Mucosa of rectum (tissue), 2 donors: ENCODE data around the gene PTS.

ENCODE experiments used
- H3K27ac ChIP-seq, 2 donors: one replicate each; pipeline ENCODE4 v1.7.0; 2013; ENCODE audit warnings: inconsistent platforms in 2 of 2, low read depth in 2 of 2, low read length in 2 of 2
- H3K27me3 ChIP-seq, 2 donors: one replicate each; pipeline ENCODE4 v1.7.0; 2013; ENCODE audit warnings: low read length in 2 of 2; ENCODE audit not compliant: control insufficient read depth in 2 of 2, insufficient read depth in 2 of 2
- H3K36me3 ChIP-seq, 2 donors: one replicate each; pipeline ENCODE4 v1.7.0; 2013; ENCODE audit warnings: low read length in 2 of 2; ENCODE audit not compliant: control insufficient read depth in 2 of 2, insufficient read depth in 2 of 2
- H3K4me1 ChIP-seq, 2 donors: one replicate each; pipeline ENCODE4 v1.7.0; 2013; ENCODE audit warnings: low read length in 2 of 2, mild to moderate bottlenecking in 1 of 2; ENCODE audit not compliant: control insufficient read depth in 2 of 2, insufficient read depth in 2 of 2
- H3K4me3 ChIP-seq, 2 donors: one replicate each; pipeline ENCODE4 v1.7.0; 2013; ENCODE audit warnings: low read length in 2 of 2
- H3K9ac ChIP-seq, 2 donors: one replicate each; pipeline ENCODE4 v1.7.0; 2013; ENCODE audit warnings: low read length in 2 of 2, low read depth in 1 of 2, mild to moderate bottlenecking in 1 of 2
- H3K9me3 ChIP-seq, 2 donors: one replicate each; pipeline ENCODE4 v1.7.0; 2013; ENCODE audit warnings: low read length in 2 of 2; ENCODE audit not compliant: control insufficient read depth in 2 of 2
- donor health status: healthy.
- donor health status: Normal muscosa, but diverticular disease.

Gene PTS

DNA sequence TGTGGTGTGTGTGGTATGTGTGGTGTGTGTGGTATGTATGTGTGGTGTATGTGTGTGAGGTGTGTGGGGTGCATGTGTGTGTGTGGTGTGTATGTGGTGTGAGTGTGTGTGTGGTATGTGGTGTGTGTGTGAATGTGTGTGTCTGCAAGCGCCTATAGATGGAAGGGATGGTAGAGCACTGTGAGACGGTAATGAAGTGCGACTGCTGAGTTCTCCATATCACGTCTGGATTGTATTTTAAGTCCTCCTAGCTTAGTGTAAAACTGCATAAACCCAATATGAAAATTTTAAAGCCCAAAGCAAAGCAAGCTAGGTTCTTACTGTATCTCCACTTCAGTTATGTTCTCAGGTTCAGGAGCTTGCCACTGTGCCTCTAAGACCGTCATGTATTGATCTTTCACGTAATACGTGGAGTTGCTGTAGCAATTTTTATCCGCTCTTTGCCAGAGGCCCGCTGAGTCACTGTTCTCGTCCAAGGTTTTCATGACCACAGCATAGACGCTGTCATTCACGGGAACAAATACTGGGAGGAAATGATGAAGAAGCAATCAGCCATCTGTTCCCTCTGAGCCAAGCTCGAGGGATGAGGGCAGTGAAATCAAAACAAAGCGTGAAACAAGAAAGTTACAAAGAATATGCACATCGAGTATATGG lies 29.0 kb downstream of the PTS start:
- Histone ChIP-seq H3K27me3 (no peaks in the 10 kb centered on the region), H3K4me3 (no peak overlapping the region), H3K4me1 (no peaks in the 10 kb centered on the region), H3K9me3 (no peaks in the 10 kb centered on the region), H3K27ac (no peak overlapping the region), H3K36me3 (no peaks in the 10 kb centered on the region), H3K9ac (no peak overlapping the region)

DNA sequence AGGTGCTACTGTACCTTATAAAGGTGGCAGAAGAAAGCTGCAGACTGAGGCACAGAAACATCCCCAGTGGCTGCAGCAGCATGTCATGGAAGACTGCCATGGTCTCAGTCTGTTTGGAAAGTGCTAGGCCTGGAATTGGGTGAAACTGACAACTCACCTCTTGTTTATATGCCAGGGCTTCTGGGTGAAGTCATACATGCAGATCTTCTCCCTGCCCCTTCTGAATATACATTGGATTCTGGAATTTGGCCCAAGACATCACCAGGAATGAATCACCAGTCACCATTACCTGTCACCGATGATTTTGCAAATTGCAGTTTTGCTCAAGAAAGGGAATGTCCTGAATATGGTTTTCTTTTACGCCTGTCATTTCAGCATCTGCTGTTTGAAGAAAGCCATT lies 34.3 kb downstream of the PTS start, which contains the start of gene PLET1:
PLET1 (minus strand) TSS at position 371 of the 400 bp plus-strand sequence; CDS start at position 100, 271 bp downstream.
- Histone ChIP-seq H3K4me1 (no peaks in the 10 kb centered on the region), H3K4me3 (no peak within 1 kb of the TSS), H3K27me3 (no peaks in the 10 kb centered on the region), H3K36me3 (no peaks in the 10 kb centered on the region), H3K27ac (no peak within 1 kb of the TSS), H3K9me3 (no peaks in the 10 kb centered on the region), H3K9ac (no peak within 1 kb of the TSS)

DNA sequence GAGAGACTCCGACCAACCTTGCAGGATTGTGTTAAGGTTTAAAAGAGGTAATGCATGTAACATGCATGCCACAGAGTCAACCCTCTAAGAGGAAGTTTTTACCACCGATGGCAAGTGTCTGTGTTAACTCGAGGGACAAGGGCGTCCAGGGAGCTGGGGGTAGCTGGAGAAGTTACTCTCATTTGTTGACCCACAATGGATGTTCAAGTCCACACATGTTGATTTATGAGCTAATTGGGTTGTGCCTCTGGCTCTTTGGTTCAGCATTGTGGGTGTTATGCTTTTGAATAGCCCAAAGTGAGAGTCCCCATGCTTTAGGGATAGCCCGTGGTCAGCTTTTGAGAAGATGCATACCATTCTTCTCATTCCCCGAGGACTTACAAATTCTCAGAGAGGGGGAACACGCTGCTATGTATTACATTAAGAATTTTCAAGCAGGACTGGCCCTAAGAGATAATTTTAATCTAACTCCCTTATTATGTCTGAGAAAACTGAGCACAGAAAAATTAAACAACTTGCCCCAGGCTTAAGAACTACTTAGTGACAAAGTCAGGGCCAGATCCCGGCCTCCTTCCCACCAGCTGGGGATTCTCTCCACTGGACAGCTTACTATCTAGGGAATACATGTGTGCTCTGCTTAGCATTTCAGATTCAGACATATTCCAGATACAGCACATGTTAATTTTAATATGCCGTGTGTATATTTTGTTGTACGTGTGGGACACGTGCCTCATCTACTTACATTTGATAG lies 39.6 kb downstream of the PTS start:
- Histone ChIP-seq H3K9ac (no peak overlapping the region), H3K27ac (no peak overlapping the region), H3K9me3 (no peaks in the 10 kb centered on the region), H3K27me3 (no peaks in the 10 kb centered on the region), H3K4me3 (no peak overlapping the region), H3K36me3 (no peaks in the 10 kb centered on the region), H3K4me1 (no peaks in the 10 kb centered on the region)

DNA sequence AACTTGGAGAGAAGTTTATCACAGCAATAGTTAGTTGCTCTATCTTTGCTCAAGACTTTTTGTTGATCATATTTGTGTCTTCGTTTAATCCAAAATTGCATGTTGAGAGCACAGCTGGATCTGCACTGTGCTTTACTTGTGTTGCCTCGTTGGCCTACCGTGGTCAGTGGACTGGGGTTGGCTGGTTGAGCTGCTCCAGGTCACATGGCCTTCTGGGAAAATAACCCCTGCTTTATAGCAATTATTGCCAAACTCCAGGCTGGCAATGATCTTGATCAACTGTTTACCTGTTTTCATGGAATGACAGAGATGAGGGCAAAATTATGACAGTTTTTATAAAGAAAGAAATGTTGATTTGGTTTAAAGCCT lies 40.2 kb downstream of the PTS start:
- H3K27me3 ChIP-seq = no peaks in the 10 kb centered on the region
- H3K4me1 ChIP-seq = no peaks in the 10 kb centered on the region
- no peak overlapping the region for H3K9ac ChIP-seq
- no peaks in the 10 kb centered on the region for H3K9me3 ChIP-seq
- H3K27ac ChIP-seq = no peak overlapping the region
- no peak overlapping the region for H3K4me3 ChIP-seq
- no peaks in the 10 kb centered on the region for H3K36me3 ChIP-seq

DNA sequence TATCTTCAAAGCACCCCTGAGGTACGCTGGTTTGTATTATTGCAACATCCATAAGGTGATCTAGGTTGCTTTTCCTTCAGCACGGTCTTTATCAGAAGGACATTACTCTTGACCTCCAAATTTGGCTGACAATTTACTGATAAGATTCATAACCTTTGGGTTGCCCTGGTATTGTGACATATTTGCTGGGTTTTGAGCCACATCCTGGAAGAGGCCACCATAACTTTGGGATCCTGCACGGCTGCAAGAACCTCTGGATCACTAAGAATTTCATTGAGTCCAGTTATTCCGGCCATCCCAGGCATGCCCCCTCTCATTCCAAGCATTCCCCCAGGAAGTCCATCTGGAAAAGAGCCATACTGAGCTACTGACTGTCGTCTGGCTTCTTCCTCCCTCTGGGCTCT lies 41.0 kb downstream of the PTS start:
- Histone ChIP-seq H3K4me1 (no peaks in the 10 kb centered on the region), H3K27ac (no peak overlapping the region), H3K27me3 (no peaks in the 10 kb centered on the region), H3K9me3 (no peaks in the 10 kb centered on the region), H3K4me3 (no peak overlapping the region), H3K9ac (no peak overlapping the region), H3K36me3 (no peaks in the 10 kb centered on the region)

DNA sequence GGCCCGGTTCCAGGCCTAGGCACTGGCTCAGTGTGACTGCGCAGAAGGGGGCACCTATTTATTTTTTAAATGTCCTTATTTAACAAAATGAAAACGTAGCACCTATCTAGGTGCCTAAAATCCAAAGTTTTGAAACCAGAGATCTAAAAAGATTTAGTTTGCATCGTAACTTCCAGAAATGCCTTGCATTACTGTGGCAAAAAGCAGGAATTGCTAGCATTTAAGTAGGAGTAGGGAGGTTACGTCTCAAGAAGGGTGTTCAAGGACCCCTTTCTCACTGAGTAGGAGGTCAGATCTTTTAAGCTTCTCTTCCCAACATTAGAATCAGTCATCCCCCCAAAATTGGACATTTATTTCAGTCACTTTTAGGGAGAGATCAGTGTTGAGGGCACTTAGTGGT lies 42.2 kb downstream of the PTS start:
- Histone ChIP-seq H3K9ac (no peak overlapping the region), H3K9me3 (no peaks in the 10 kb centered on the region), H3K36me3 (no peaks in the 10 kb centered on the region), H3K4me1 (no peaks in the 10 kb centered on the region), H3K4me3 (no peak overlapping the region), H3K27me3 (no peaks in the 10 kb centered on the region), H3K27ac (no peak overlapping the region)

DNA sequence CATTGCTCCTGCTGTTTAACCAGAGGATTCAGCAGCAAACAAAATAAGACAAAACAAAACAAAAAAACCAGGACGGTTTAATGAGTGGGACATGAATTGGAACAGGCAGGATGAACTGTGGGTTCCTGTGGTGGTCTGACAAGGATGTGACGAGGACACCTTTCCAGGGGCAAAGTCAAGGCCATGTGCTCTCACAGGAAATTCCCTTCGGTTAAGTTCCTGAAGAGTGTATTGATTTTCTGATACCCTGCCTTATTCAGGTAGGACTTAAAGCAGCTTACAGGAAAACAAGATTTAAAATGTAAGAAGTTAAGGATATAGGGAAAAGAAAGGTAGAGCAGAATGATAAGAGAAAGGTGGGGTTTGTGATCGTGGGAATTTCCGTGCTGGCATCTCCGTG lies 42.9 kb downstream of the PTS start:
- H3K4me1 ChIP-seq = no peaks in the 10 kb centered on the region

DNA sequence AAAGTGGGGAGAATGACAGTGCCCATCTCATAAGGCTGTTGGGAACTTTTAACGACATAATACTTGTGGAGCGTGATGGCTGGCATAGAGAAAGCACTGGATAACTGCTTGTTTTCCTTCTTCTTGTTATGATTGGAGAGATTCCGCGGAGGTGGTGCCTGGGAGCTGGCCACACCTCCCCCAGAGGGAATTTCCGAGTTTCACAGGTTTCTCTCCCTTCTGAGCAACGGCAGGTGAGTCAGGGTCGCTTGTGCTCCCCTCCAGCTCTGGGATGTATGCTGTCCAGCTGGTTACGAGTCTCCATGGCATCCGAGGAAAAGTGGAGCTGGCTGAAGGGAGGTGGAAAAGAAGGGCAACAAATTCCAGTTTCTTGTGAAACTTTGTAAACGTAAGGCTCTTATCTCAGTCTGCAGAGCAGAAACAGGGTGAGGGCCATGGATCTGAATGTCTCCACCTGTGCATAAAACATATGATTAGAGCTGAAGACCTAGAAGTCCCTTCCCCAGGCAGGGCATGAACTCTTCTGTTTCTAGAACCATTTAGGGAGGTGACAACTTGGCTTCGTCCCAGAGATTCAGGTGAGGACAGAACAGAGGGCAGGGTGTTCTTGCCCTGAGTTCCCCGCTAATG lies 44.4 kb downstream of the PTS start:
- Histone ChIP-seq H3K27ac (no peak overlapping the region), H3K4me3 (peak overlapping the region; percentile 31 to 62), H3K9ac (no peak overlapping the region), H3K36me3 (no peaks in the 10 kb centered on the region), H3K9me3 (no peaks in the 10 kb centered on the region), H3K4me1 (no peaks in the 10 kb centered on the region), H3K27me3 (no peaks in the 10 kb centered on the region)

More for the DNA sequence above, 42.9 kb downstream of the PTS start:
- Histone ChIP-seq H3K9ac (no peak overlapping the region), H3K9me3 (no peaks in the 10 kb centered on the region), H3K27ac (no peak overlapping the region), H3K27me3 (no peaks in the 10 kb centered on the region), H3K4me3 (no peak overlapping the region), H3K36me3 (no peaks in the 10 kb centered on the region)

DNA sequence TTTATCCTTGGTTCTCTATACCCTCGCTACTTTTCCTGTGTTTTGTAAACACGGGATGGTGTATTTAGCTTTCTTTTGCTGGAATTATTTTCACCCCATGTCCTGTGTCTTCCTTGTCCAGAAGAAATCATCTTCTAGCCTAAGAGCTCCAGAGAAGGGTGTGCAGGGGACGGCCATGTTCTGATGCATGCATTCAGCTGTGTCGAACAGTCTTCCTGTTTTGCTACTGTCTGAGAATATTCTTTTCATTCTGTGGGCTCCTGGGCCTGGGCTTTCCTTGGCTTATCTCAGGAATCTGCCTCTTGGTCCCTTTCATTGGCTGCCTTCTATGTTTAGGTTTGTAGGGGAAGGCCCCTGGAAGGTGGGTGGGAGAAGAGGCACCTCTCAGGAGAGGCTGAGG lies 45.0 kb downstream of the PTS start:
- Histone ChIP-seq H3K27me3 (no peaks in the 10 kb centered on the region), H3K4me1 (no peaks in the 10 kb centered on the region), H3K9ac (no peak overlapping the region), H3K9me3 (no peaks in the 10 kb centered on the region), H3K36me3 (no peaks in the 10 kb centered on the region), H3K27ac (no peak overlapping the region), H3K4me3 (peak overlapping the region in 1 of 2 donors; percentile 62)

DNA sequence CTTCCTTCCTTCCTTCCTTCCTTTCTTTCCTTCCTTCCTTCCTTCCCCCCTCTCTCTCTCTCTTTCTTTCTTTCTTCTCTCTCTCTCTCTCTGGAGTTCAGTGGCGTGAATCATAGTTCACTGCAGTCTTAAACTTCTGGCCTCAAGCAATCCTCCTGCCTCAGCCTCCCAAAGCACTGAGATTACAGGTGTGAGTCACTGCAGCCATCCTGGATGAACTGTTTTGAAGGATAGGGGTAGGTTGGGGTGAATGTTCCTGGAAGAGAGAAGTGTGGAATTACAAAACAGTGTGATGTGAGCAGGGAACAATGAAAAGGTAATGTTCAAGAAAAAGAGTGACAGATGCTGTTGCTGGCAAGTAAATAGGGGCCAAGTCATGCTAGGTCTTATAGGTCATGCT lies 46.8 kb downstream of the PTS start:
- no peaks in the 10 kb centered on the region for H3K27me3 ChIP-seq
- no peaks in the 10 kb centered on the region for H3K4me1 ChIP-seq
- H3K9me3 ChIP-seq = no peaks in the 10 kb centered on the region
- H3K27ac ChIP-seq = no peak overlapping the region
- H3K9ac ChIP-seq = no peak overlapping the region
- no peak overlapping the region for H3K4me3 ChIP-seq
- H3K36me3 ChIP-seq = no peaks in the 10 kb centered on the region
